ENCODE data around the gene SNRK. TPM values are rescaled to one million over a fixed set of nuclear protein-coding genes. Genes with fewer than 3 reads are reported as not detected.

Gene SNRK
- polyA plus RNA-seq, 3 donors = 12.8 to 19.7 (median 16.1) TPM

- Histone ChIP-seq H3K27ac (ENCODE audit: low read depth in 1 of 2, low read length in 2 of 2) (peak overlapping the region in 1 of 2 donors; percentile 92), H3K27me3 (ENCODE audit: control insufficient read depth in 2 of 2, insufficient read depth in 2 of 2, low read length in 2 of 2) (no peaks in the 10 kb centered on the region), H3K4me1 (ENCODE audit: control insufficient read depth in 1 of 2, insufficient read depth in 2 of 2, low read length in 2 of 2) (peaks cover 67 to 72% of the 10 kb centered on the region in 2 donors), H3K4me2 (replicated peaks; ENCODE audit: extremely low read depth, low read length, poor library complexity, severe bottlenecking) (peak overlapping the region; percentile 94), H3K9ac (ENCODE audit: insufficient read depth, low read length, poor library complexity, severe bottlenecking) (peak overlapping the region; percentile 47), H3K79me2 (ENCODE audit: insufficient read depth, low read length) (peaks cover 74% of the 10 kb centered on the region), H3K36me3 (replicated peaks in 1 of 2; ENCODE audit: control insufficient read depth in 1 of 2, insufficient read depth in 2 of 2, low read length in 2 of 2) (no peaks in the 10 kb centered on the region), H3K9me3 (replicated peaks in 1 of 2; ENCODE audit: control insufficient read depth in 1 of 2, insufficient read depth in 1 of 2, low read length in 2 of 2) (no peaks in the 10 kb centered on the region), H2AFZ (ENCODE audit: insufficient read depth, low read depth, low read length, poor library complexity, severe bottlenecking) (no peak overlapping the region), H3K4me3 (replicated peaks in 1 of 3; ENCODE audit: low read depth in 2 of 3, low read length in 3 of 3) (peak overlapping the region; percentile 85 to 100 (median 92)), H4K20me1 (ENCODE audit: insufficient read depth, low read length) (peaks cover 54% of the 10 kb centered on the region)
- Mint-ChIP-seq H3K4me1 (peaks cover 58% of the 10 kb centered on the region), H3K4me3 (peak overlapping the region; percentile 90 to 99), H3K36me3 (peaks cover 15 to 16% of the 10 kb centered on the region in 2 donors), H3K27ac (peak overlapping the region; percentile 76 to 99 (median 96)), H3K9me3 (peaks cover 0 to 1% (median 0%) of the 10 kb centered on the region in 7 donors), H3K27me3 (ENCODE audit: low read depth in 3 of 3) (peaks cover 0 to 2% (median 0%) of the 10 kb centered on the region in 3 donors)
- DNase-seq = no peak
- intact Hi-C loops (cut with micrococcal nuclease) = loop anchor here in 1 of 2 donors (10.0 kb wide), 2 partner anchors 104 to 406 kb away; partner anchors contain the start of gene ABHD5
- TF ChIP-seq CTCF (IDR thresholded peaks at IDR 0.05) = no peak
- WGBS (ENCODE audit: insufficient coverage) = 70% methylated on average over 2 of the region's 2 CpGs
These were observed 2.5 kb downstream of the SNRK start for GRCh38 chr3:43288850-43289249.

- peak overlapping the region; percentile 76 to 99 (median 96) for H3K27ac Mint-ChIP-seq
- peaks cover 0 to 1% (median 0%) of the 10 kb centered on the region in 7 donors for H3K9me3 Mint-ChIP-seq
- Histone ChIP-seq H3K27me3 (ENCODE audit: control insufficient read depth in 2 of 2, insufficient read depth in 2 of 2, low read length in 2 of 2) (no peaks in the 10 kb centered on the region), H3K4me2 (replicated peaks; ENCODE audit: extremely low read depth, low read length, poor library complexity, severe bottlenecking) (peak overlapping the region; percentile 94), H3K9ac (ENCODE audit: insufficient read depth, low read length, poor library complexity, severe bottlenecking) (peak overlapping the region; percentile 5), H3K4me3 (replicated peaks in 1 of 3; ENCODE audit: low read depth in 2 of 3, low read length in 3 of 3) (peak overlapping the region in 1 of 3 experiments; percentile 92), H3K36me3 (replicated peaks in 1 of 2; ENCODE audit: control insufficient read depth in 1 of 2, insufficient read depth in 2 of 2, low read length in 2 of 2) (no peaks in the 10 kb centered on the region), H2AFZ (ENCODE audit: insufficient read depth, low read depth, low read length, poor library complexity, severe bottlenecking) (no peak overlapping the region), H4K20me1 (ENCODE audit: insufficient read depth, low read length) (peaks cover 60% of the 10 kb centered on the region), H3K4me1 (ENCODE audit: control insufficient read depth in 1 of 2, insufficient read depth in 2 of 2, low read length in 2 of 2) (peaks cover 68 to 77% of the 10 kb centered on the region in 2 donors), H3K27ac (ENCODE audit: low read depth in 1 of 2, low read length in 2 of 2) (peak overlapping the region; percentile 1 to 92), H3K79me2 (ENCODE audit: insufficient read depth, low read length) (peaks cover 79% of the 10 kb centered on the region), H3K9me3 (replicated peaks in 1 of 2; ENCODE audit: control insufficient read depth in 1 of 2, insufficient read depth in 1 of 2, low read length in 2 of 2) (no peaks in the 10 kb centered on the region)
- peak overlapping the region; percentile 90 to 99 for H3K4me3 Mint-ChIP-seq
- 62% methylated on average over 2 of the region's 2 CpGs for WGBS (ENCODE audit: insufficient coverage)
- intact Hi-C loops (cut with micrococcal nuclease) = loop anchor here in 1 of 2 donors (10.0 kb wide), 2 partner anchors 105 to 405 kb away; partner anchors contain the start of gene ABHD5
- H3K4me1 Mint-ChIP-seq = peaks cover 63% of the 10 kb centered on the region
- H3K36me3 Mint-ChIP-seq = peaks cover 15 to 16% of the 10 kb centered on the region in 2 donors
- DNase-seq = no peak
- no peak for TF ChIP-seq CTCF (IDR thresholded peaks at IDR 0.05)
- peaks cover 0 to 2% (median 0%) of the 10 kb centered on the region in 3 donors for H3K27me3 Mint-ChIP-seq (ENCODE audit: low read depth in 3 of 3)
These were observed 3.1 kb downstream of the SNRK start for GRCh38 chr3:43289401-43289800.

Data from CD14-positive monocyte (primary cell).